ENCODE measurements around the gene PLAC9.

DNA sequence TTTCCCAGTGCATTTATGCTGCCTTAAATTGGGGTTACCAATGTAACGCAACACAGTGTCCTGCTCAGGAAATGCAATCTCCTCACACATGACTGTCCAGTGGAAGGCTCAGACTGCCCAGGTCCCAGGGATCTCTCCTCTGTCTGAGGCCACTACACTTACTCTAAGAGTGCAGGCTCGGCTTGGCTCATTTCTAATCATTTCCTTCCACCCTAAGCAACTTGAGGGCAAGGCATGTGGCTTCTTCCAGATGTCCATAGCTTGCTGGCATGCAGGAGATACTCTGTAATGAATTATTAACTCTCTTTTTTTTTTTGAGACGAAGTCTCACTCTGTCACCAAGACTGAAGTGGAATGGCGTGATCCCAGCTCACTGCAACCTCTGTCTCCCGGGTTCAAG lies 23.7 kb downstream of the PLAC9 start:
- TF ChIP-seq CTCF (IDR thresholded peaks at IDR 0.05; ENCODE audit: low read depth, low read length, poor library complexity, severe bottlenecking) (no peak), EZH2phosphoT487 (IDR thresholded peaks at IDR 0.05; ENCODE audit: borderline replicate concordance, low read length) (no peak)
